Erythroblast (primary cell): ENCODE results near the gene GXYLT1.

Source experiments
- GATA1 ChIP-seq: IDR thresholded peaks from 2 replicates; pipeline ENCODE4 v1.6.1; 2011; ENCODE audit warnings: low read depth, mild to moderate bottlenecking, control low read depth, low read length, moderate library complexity
- POLR2A ChIP-seq: IDR thresholded peaks from 2 replicates; pipeline ENCODE4 v1.6.1; 2011; ENCODE audit warnings: mild to moderate bottlenecking, low read length

- TF ChIP-seq POLR2A = no peak
- no peak for TF ChIP-seq GATA1
Measured at GRCh38 chr12:42039176-42039575, 105.5 kb downstream of the GXYLT1 start.
